ENCODE measurements around the gene VTN.

Gene VTN

GRCh38 chr17:28365487-28365886, 4.6 kb downstream of the VTN start:
- H3K27ac ChIP-seq, result no peak overlapping the region
- no peaks in the 10 kb centered on the region for H3K4me1 ChIP-seq
- no peaks in the 10 kb centered on the region for H3K36me3 ChIP-seq (ENCODE audit: control insufficient read depth, insufficient read depth, low read length)

DNA sequence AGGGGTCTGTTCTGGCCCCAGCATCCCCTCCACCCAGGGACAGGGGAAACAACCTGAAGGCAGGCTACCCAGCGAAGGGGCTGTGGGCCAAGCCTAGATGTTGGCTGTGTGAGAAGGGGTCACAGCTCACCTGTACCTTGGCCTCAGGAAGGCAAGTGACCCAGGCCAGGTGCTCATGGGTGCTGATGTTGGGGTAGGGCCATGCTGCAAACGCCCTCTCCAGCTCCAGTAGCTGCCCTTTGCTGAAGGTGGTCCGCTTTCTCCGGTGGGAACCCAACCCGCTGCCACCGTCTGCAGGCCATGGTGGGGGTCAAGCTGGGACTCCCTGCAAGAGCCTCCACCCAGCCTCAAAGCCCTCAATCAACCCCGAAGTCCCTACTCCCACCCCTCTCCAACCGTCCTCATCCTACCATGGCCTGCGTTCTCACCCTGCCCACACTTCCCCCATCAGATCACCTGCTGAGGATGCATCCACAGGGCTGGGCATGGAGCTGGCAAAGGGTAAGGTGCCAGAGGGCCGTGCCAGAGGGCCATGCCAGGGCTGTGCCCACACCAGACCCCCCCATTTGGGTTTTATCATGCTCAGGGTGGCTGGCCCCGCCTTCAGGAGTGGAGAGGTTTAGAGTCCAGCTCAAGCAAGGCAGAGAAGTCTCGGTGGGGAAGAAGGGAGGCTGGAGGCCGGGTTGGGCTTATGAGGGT, 5.3 kb downstream of the VTN start, which contains the start of gene SEBOX:
SEBOX (minus strand) TSS at position 535 of the 699 bp plus-strand sequence; CDS start at position 487, 48 bp downstream.
- Histone ChIP-seq H3K36me3 (ENCODE audit: control insufficient read depth, insufficient read depth, low read length) (no peaks in the 10 kb centered on the region), H3K4me2 (ENCODE audit: low read length) (no peak within 1 kb of the TSS), H3K4me1 (no peaks in the 10 kb centered on the region), H3K27ac (no peak within 1 kb of the TSS), H3K9ac (no peak within 1 kb of the TSS), H3K27me3 (ENCODE audit: control insufficient read depth, insufficient read depth, low read length) (no peaks in the 10 kb centered on the region), H3K9me3 (ENCODE audit: control insufficient read depth, low read length) (no peaks in the 10 kb centered on the region), H3K79me2 (no peaks in the 10 kb centered on the region), H3K4me3 (ENCODE audit: low read depth, low read length) (no peak within 1 kb of the TSS), H2AFZ (no peak within 1 kb of the TSS)
- TF ChIP-seq, protein P1, sequence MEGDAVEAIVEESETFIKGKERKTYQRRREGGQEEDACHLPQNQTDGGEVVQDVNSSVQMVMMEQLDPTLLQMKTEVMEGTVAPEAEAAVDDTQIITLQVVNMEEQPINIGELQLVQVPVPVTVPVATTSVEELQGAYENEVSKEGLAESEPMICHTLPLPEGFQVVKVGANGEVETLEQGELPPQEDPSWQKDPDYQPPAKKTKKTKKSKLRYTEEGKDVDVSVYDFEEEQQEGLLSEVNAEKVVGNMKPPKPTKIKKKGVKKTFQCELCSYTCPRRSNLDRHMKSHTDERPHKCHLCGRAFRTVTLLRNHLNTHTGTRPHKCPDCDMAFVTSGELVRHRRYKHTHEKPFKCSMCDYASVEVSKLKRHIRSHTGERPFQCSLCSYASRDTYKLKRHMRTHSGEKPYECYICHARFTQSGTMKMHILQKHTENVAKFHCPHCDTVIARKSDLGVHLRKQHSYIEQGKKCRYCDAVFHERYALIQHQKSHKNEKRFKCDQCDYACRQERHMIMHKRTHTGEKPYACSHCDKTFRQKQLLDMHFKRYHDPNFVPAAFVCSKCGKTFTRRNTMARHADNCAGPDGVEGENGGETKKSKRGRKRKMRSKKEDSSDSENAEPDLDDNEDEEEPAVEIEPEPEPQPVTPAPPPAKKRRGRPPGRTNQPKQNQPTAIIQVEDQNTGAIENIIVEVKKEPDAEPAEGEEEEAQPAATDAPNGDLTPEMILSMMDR (IDR thresholded peaks at IDR 0.05), result no peak

More at GRCh38 chr17:28365487-28365886, 4.6 kb downstream of the VTN start:
- no peak overlapping the region for H3K9ac ChIP-seq
- H3K4me2 ChIP-seq (ENCODE audit: low read length), result no peak overlapping the region
- no peaks in the 10 kb centered on the region for H3K27me3 ChIP-seq (ENCODE audit: control insufficient read depth, insufficient read depth, low read length)
- H2AFZ ChIP-seq, result no peak overlapping the region
- H3K9me3 ChIP-seq (ENCODE audit: control insufficient read depth, low read length), result no peaks in the 10 kb centered on the region
- TF ChIP-seq, protein P1 (IDR thresholded peaks at IDR 0.05), result no peak
- H3K79me2 ChIP-seq, result no peaks in the 10 kb centered on the region
- no peak overlapping the region for H3K4me3 ChIP-seq (ENCODE audit: low read depth, low read length)

DNA sequence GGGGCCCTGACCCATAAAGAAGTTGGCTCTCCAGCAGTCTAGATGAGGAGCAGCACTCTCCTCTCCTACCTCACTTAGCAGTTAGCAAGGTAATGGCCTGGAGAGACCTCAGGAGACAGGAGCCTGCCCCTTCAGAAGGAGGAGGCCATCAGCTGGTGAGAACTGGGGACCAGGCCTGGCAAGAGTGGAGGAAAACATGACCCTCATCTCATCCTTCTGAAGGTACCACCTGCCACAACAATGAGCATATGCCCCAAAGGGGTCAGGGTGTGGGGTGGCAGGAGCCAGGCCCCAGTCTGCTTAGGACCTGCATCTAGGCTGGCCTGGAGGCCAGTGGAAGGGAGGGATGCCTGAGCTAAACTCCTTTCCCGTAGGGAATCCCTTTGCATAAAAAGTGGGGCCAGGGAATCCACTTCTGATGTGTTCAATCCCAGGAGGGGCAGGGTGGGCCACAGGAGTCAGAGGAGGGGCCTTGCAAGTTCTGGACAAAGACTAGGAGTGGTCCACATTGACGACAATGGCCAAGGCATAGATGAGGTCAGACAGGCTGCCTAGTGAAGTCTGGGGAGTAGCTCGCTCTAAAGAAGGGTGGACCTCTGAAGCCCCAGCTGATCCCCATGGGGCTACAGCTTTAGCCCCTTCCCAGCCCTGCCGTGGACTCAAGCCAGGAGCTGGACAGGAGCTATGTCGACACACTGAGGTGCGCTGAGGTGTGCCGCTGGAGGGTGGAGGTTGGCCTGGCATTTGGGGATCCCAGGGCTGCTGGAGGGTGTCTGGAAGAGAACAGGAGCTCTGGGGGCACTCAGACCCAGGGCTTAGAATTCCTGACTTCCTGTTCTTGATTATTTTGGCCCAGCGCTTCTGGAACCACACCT, 6.1 kb downstream of the VTN start:
- no peak overlapping the region for H3K4me3 ChIP-seq (ENCODE audit: low read depth, low read length)
- H3K9me3 ChIP-seq (ENCODE audit: control insufficient read depth, low read length), result no peaks in the 10 kb centered on the region
- no peaks in the 10 kb centered on the region for H3K36me3 ChIP-seq (ENCODE audit: control insufficient read depth, insufficient read depth, low read length)
- H3K9ac ChIP-seq, result no peak overlapping the region
- TF ChIP-seq, protein P1 (IDR thresholded peaks at IDR 0.05), result no peak
- no peaks in the 10 kb centered on the region for H3K4me1 ChIP-seq
- no peak overlapping the region for H3K4me2 ChIP-seq (ENCODE audit: low read length)
- H3K79me2 ChIP-seq, result no peaks in the 10 kb centered on the region
- H2AFZ ChIP-seq, result no peak overlapping the region
- H3K27ac ChIP-seq, result no peak overlapping the region
- H3K27me3 ChIP-seq (ENCODE audit: control insufficient read depth, insufficient read depth, low read length), result no peaks in the 10 kb centered on the region

GRCh38 chr17:28363186-28363585, 6.9 kb downstream of the VTN start:
- no peaks in the 10 kb centered on the region for H3K27me3 ChIP-seq (ENCODE audit: control insufficient read depth, insufficient read depth, low read length)
- no peak overlapping the region for H3K27ac ChIP-seq
- no peak overlapping the region for H3K4me3 ChIP-seq (ENCODE audit: low read depth, low read length)
- H3K9ac ChIP-seq, result no peak overlapping the region
- H3K9me3 ChIP-seq (ENCODE audit: control insufficient read depth, low read length), result no peaks in the 10 kb centered on the region
- H3K4me1 ChIP-seq, result peaks cover 6% of the 10 kb centered on the region
- no peak overlapping the region for H3K4me2 ChIP-seq (ENCODE audit: low read length)
- TF ChIP-seq, protein P1 (IDR thresholded peaks at IDR 0.05), result no peak
- H2AFZ ChIP-seq, result no peak overlapping the region
- H3K36me3 ChIP-seq (ENCODE audit: control insufficient read depth, insufficient read depth, low read length), result no peaks in the 10 kb centered on the region
- peaks cover 3% of the 10 kb centered on the region for H3K79me2 ChIP-seq
